Endothelial cell of umbilical vein (primary cell): ENCODE measurements around the gene NXPH1. TPM values are rescaled to one million over a fixed set of nuclear protein-coding genes. Genes with fewer than 3 reads are reported as not detected.

Experiments
- BruUV-seq: library from RNA; stranded (reverse); fragments of 400-500 nt; replicated peaks from 2 replicates; lab custom pipeline; 2021; lab: Mats Ljungman, UMichigan
- CTCF ChIA-PET: fragments of 300-600, 350-600 bp; sonication (Branson Sonifier 250); formaldehyde crosslinking; loops from one replicate; lab custom pipeline; 2021; ENCODE audit warnings: antibody characterized with exemption, inconsistent platforms; lab: Charles Lee
- POLR2A ChIA-PET: fragments of 300-600, 350-600 bp; sonication (Branson Sonifier 250); formaldehyde crosslinking; loops from one replicate; lab custom pipeline; 2021; ENCODE audit warnings: antibody characterized with exemption, inconsistent platforms; lab: Charles Lee
- DNase-seq: peaks from one replicate; pipeline ENCODE4 v3.0.0-alpha.2; 2011; ENCODE audit warnings: low read depth, low spot score
- FAIRE-seq: peaks from 2 replicates; lab custom pipeline; 2011; peaks lifted over from hg19 to GRCh38; lab: Jason Lieb, UNC
- H2AFZ ChIP-seq: 2 replicates; pipeline ENCODE4 v1.6.0; 2012; ENCODE audit warnings: low read depth, low read length, control low read depth, inconsistent platforms
- H3K27ac ChIP-seq: 2 replicates; pipeline ENCODE4 v1.5.1; 2011; ENCODE audit warnings: low read depth, mild to moderate bottlenecking, control low read depth, low read length, moderate library complexity; ENCODE audit not compliant: insufficient read depth
- H3K27me3 ChIP-seq, 2 experiments: 2 replicates each; pipeline versions ENCODE4 v1.6.0 to v1.6.1; 2011; ENCODE audit warnings: low read length in 2 of 2, mixed read lengths in 1 of 2; ENCODE audit not compliant: control insufficient read depth in 2 of 2, insufficient read depth in 2 of 2
- H3K36me3 ChIP-seq, 2 experiments: 2 replicates in 1 of 2; 3 replicates in 1 of 2; pipeline ENCODE4 v1.5.1; 2011; ENCODE audit warnings: low read length in 2 of 2, mild to moderate bottlenecking in 1 of 2, moderate library complexity in 1 of 2; ENCODE audit not compliant: control insufficient read depth in 2 of 2, insufficient read depth in 2 of 2; ENCODE audit errors: extremely low read depth in 1 of 2
- H3K4me1 ChIP-seq: 3 replicates; pipeline ENCODE4 v1.5.1; 2011; ENCODE audit warnings: mild to moderate bottlenecking, low read length; ENCODE audit not compliant: control insufficient read depth, insufficient read depth; ENCODE audit errors: extremely low read depth
- H3K4me2 ChIP-seq: 2 replicates; pipeline ENCODE4 v1.6.1; 2011; ENCODE audit warnings: low read length, control low read depth, mixed read lengths; ENCODE audit not compliant: insufficient read depth
- H3K4me3 ChIP-seq, 3 experiments: fragments of 200-600 bp in 1 of 3; sonication (generic), shearing (Covaris generic) in 1 of 3; replicated peaks in 1 of 3; 2 replicates each; pipeline ENCODE4 v1.5.1; 2011 to 2016; ENCODE audit warnings: control low read depth in 3 of 3, low read length in 3 of 3, mild to moderate bottlenecking in 2 of 3, inconsistent platforms in 1 of 3, low read depth in 1 of 3, moderate library complexity in 1 of 3; ENCODE audit not compliant: insufficient read depth in 1 of 3
- H3K79me2 ChIP-seq: 2 replicates; pipeline ENCODE4 v1.6.0; 2012; ENCODE audit warnings: low read length, inconsistent platforms; ENCODE audit not compliant: control insufficient read depth, insufficient read depth
- H3K9ac ChIP-seq: replicated peaks from 2 replicates; pipeline ENCODE3; 2011; ENCODE audit warnings: low read length, control low read depth; ENCODE audit not compliant: insufficient read depth; ENCODE audit errors: extremely low read depth
- H3K9me1 ChIP-seq: replicated peaks from 3 replicates; pipeline ENCODE4 v1.6.0; 2011; ENCODE audit warnings: mild to moderate bottlenecking, low read length; ENCODE audit not compliant: control insufficient read depth, insufficient read depth; ENCODE audit errors: extremely low read depth
- H3K9me3 ChIP-seq: replicated peaks from 2 replicates; pipeline ENCODE4 v1.5.1; 2012; ENCODE audit warnings: low read length, inconsistent platforms; ENCODE audit not compliant: control insufficient read depth, insufficient read depth
- H4K20me1 ChIP-seq: replicated peaks from 2 replicates; pipeline ENCODE3; 2011; ENCODE audit warnings: mild to moderate bottlenecking, low read length; ENCODE audit not compliant: control insufficient read depth, insufficient read depth; ENCODE audit errors: extremely low read depth
- CTCF ChIP-seq, 2 donors: IDR thresholded peaks; 1 replicate in 1 of 2; 2 replicates in 1 of 2; pipeline ENCODE4 v1.5.1; 2011; ENCODE audit warnings: low read length in 2 of 2, mild to moderate bottlenecking in 2 of 2, moderate library complexity in 2 of 2, control low read depth in 1 of 2, inconsistent platforms in 1 of 2, low read depth in 1 of 2; ENCODE audit not compliant: insufficient read depth in 1 of 2; ENCODE audit errors: extremely low read depth in 1 of 2
- EZH2 ChIP-seq: IDR thresholded peaks from 2 replicates; pipeline ENCODE4 v1.6.1; 2012; ENCODE audit warnings: borderline replicate concordance, low read depth, mild to moderate bottlenecking, moderate library complexity, low read length, inconsistent platforms; ENCODE audit not compliant: severe bottlenecking
- FOS ChIP-seq: IDR thresholded peaks from 2 replicates; pipeline ENCODE4 v1.6.1; 2011; ENCODE audit warnings: mild to moderate bottlenecking, low read length, moderate library complexity, borderline replicate concordance; ENCODE audit not compliant: insufficient read depth
- GATA2 ChIP-seq: IDR thresholded peaks from 2 replicates; pipeline ENCODE4 v1.7.0; 2011; ENCODE audit warnings: low read depth, mild to moderate bottlenecking, moderate library complexity, mixed read lengths, low read length; ENCODE audit not compliant: insufficient read length, insufficient read depth
- JUN ChIP-seq: IDR thresholded peaks from 2 replicates; pipeline ENCODE4 v1.6.1; 2011; ENCODE audit warnings: borderline replicate concordance, low read depth; ENCODE audit not compliant: insufficient read length, insufficient read depth
- MAX ChIP-seq: IDR thresholded peaks from 2 replicates; pipeline ENCODE4 v1.6.1; 2011; ENCODE audit not compliant: insufficient read depth, insufficient read length
- MYC ChIP-seq: IDR thresholded peaks from one replicate; pipeline ENCODE4 v1.6.1; 2011; ENCODE audit warnings: mild to moderate bottlenecking, low read depth, low read length
- POLR2A ChIP-seq: IDR thresholded peaks from 2 replicates; pipeline ENCODE4 v1.6.1; 2012; ENCODE audit warnings: low read depth, mild to moderate bottlenecking, control low read depth, low read length
- POLR2AphosphoS5 ChIP-seq: IDR thresholded peaks from 2 replicates; pipeline ENCODE4 v1.6.1; 2012; ENCODE audit warnings: low read depth, mild to moderate bottlenecking, control low read depth, low read length, moderate library complexity; ENCODE audit not compliant: insufficient read depth
- dilution Hi-C: fragments of 300-500 bp; cut with MboI; formaldehyde crosslinking; loops from one replicate; pipeline ENCODE4 v1.15.0; 2019; ENCODE audit warnings: low sequenced_read_pairs; ENCODE audit not compliant: extremely low pct_ligation_motif_present
- intact Hi-C: fragments of 100-400 bp; cut with micrococcal nuclease; formaldehyde crosslinking; loops from one replicate; pipeline ENCODE4 v1.10.0; 2022
- polyA plus RNA-seq, 4 experiments: library from polyadenylated mRNA; depleted of rRNA in 3 of 4; stranded (reverse) in 3 of 4; unstranded in 1 of 4; fragments of >200 nt; gene quantifications; 2 replicates each; pipeline versions ENCODE4 v1.2.1 to v1.2.3, GENCODE V29; 2011 to 2012; ENCODE audit warnings: missing spikeins in 1 of 4
- total RNA-seq: library from RNA; stranded (reverse); gene quantifications from 2 replicates; pipeline ENCODE4 v1.2.3, GENCODE V29; 2021

The NXPH1 gene
- total and polyA plus RNA-seq, 2 donors (not counting 3 experiments of a cell fraction or from before 2014, with no cell fraction given): not detected

- Histone ChIP-seq H3K9ac (no peak overlapping the region), H3K4me1 (no peaks in the 10 kb centered on the region), H4K20me1 (no peaks in the 10 kb centered on the region), H3K9me1 (no peaks in the 10 kb centered on the region), H3K79me2 (no peaks in the 10 kb centered on the region), H3K4me2 (no peak overlapping the region), H3K4me3 (no peak overlapping the region), H3K27ac (no peak overlapping the region), H2AFZ (no peak overlapping the region), H3K9me3 (no peaks in the 10 kb centered on the region), H3K36me3 (no peaks in the 10 kb centered on the region), H3K27me3 (peaks cover 36 to 49% of the 10 kb centered on the region in 2 experiments)
- BruUV-seq: no TSS peak
- POLR2A ChIA-PET: no interaction called here
- TF ChIP-seq POLR2AphosphoS5: no peak
- TF ChIP-seq EZH2: no peak
- no peak for TF ChIP-seq MAX
- no peak for TF ChIP-seq MYC
- TF ChIP-seq POLR2A: no peak
- TF ChIP-seq FOS: no peak
- no peak for TF ChIP-seq GATA2
- no peak for TF ChIP-seq CTCF (IDR thresholded peaks at IDR 0.05; ENCODE audit: extremely low read depth in 1 of 2, insufficient read depth in 1 of 2, low read depth in 1 of 2, low read length in 2 of 2)
- TF ChIP-seq JUN: no peak
- dilution Hi-C loops: no loop called here
- intact Hi-C loops: loop anchor here (5.0 kb wide), 1 partner anchor 1976 kb away; no protein-coding TSS in a partner anchor
- DNase-seq (no peak), FAIRE-seq (no peak)
- CTCF ChIA-PET: interaction anchor here (0.6 to 1.2 kb wide), 6 partner anchors 11 to 1977 kb away, joined by 3 to 10 read pairs (median 4); no protein-coding TSS in a partner anchor
Measured at GRCh38 chr7:8435590-8436545, 2.5 kb downstream of the NXPH1 start.
